Measurements from ENCODE around the gene NSUN3.
"Not testable (repeated sequence)": the region's sequence is repeated elsewhere in the genome, so short reads cannot be mapped to it uniquely, and the experiment has no call there.

Gene NSUN3

DNA sequence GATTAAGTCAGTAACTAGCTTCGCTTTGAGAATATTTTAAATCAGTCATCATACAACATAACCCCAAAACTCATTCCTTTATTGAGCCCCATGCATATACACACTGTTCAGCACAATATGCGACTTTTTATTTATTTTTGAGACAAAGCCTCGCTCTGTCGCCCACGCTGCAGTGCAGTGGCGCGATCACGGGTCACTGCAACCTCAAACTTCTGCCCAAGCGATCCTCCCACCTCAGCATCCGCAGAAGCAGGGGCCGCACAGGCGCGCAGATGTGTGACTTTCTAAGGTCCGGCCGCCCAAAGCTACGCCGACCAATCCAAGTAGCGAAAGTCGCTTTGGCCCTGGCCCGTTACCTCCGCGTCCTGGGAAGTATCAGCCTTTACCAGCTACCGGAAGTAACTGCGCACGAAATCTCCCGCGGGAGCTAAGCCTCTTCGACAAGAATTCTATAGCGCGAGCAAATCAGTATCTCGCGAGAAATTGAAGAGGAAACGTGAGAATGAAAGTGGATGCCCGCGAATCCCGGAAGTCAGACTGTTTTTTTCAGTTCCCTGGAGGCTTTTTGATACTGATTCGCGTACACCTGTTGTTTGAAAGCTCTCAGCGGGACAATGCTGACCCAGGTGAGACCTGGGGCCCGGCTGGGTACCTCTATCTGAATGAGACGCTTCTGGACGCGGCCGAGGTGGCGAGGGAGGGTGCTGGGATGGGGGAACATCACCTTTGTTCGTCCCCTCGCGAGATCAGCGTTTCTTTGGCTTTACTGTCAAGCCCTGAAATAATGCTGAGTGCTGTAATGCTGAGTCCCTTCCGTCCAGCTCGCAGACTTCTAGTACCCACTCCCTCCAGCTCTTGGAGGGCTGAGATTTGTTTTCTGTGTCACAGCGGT, at the start of gene NSUN3, which contains the start of gene DHFR2:
TSS of gene NSUN3 (plus strand) at position 549 of the 892 bp plus-strand sequence. CDS start at position 615, 66 bp downstream.
TSS of gene DHFR2 (minus strand) at position 404 of the 892 bp plus-strand sequence. CDS start 1,405 bp downstream, outside the sequence.
- peak; percentile 99 for DNase-seq

GRCh38 chr3:94015025-94015424, 47.8 kb upstream of the NSUN3 start:
- DNase-seq: no peak

DNA sequence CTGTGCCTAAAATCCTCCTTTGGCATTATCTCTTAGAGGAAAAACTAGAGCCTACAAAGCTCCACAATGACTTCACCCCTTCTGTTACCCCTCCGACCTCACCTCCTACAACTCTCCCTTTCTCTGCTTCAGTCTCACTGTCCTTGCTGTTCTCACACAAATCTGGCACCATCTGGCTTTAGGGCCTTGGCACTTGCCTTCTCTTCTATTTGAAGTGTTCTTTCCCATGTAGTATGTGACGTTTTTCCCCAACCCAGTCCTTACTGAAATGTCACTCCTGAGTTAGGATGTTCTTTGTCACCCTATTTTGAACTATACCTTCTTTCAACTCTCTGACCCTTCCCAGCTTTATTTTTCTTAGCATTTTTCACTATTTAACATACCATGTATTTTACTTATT, 43.2 kb upstream of the NSUN3 start:
- DNase-seq: no peak

- DNase-seq: no peak
Observed at GRCh38 chr3:94020293-94020692, 42.6 kb upstream of the NSUN3 start.

DNA sequence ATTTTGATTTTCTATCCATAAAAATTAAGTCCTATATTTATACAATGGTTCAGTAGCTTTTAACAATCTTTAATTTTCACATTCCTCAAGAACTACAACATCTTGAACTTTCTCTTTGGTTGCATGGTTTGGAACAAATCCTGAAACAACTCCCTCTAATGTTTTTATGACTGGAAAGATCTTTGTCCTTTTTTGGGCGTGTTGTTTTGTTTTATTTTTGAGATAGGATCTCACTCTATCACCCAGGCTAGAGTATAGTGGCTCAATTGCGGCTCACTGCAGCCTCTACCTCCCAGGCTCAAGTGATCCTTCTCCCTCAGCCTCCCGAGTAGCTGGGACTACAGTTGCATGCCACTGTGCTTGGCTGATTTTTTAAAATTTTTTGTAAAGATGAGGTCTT, 38.5 kb upstream of the NSUN3 start:
- DNase-seq: no peak

DNA sequence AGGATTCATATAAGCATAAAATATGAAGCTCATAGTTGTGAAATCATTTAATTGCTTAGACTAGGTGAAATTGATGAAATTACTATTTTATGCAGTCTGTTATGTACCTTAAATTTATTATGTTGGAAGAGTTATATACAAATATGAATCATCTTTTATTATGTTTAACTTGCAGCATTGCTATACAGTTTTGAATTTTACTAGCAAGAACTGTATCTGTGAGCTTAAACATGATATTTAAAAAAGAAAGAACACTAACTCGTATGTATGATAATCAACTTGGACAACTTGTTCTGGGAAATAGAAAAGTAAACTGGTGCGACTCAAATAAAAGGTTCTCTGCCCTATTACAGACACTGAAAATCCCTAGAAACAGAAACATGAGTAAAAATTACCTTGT, 36.2 kb upstream of the NSUN3 start:
- DNase-seq: no peak

GRCh38 chr3:94028093-94028837, 34.6 kb upstream of the NSUN3 start, which contains the start of gene STX19:
TSS of gene STX19 (minus strand) at chr3:94028597. CDS start at chr3:94015269, 13,328 bp downstream.
- DNase-seq: no peak

DNA sequence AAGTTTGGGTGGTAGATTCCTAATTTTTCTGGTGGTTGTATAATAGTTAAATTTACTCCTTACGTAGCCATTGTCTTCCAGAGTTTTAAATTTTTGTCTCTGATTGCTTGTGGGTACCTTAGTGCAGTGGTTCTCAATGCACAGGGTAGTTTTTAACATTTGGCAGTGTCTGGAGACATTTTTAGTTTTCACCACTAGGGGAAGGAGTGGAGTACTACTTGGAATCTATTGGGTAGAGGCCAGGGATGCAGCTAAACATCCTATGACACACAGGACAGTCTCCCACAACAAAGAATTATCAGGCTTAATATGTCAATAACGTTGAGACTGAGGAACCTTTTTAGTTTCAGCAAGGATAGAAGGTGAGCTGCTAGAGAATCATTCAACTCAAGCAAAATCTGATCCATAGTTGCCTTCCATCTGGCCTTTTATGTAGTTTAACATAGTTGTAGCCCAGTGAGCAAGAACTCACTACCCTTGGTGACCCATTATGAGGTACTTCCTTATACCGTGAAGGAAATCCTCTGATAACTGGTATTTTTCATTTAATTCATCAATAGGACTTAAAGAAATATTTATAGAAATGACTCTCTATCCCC, 25.9 kb upstream of the NSUN3 start:
- DNase-seq: no peak

- DNase-seq: no peak
Observed at GRCh38 chr3:94043285-94043684, 19.6 kb upstream of the NSUN3 start.

GRCh38 chr3:94044100-94044936, 18.5 kb upstream of the NSUN3 start:
- DNase-seq: not testable (repeated sequence)

DNA sequence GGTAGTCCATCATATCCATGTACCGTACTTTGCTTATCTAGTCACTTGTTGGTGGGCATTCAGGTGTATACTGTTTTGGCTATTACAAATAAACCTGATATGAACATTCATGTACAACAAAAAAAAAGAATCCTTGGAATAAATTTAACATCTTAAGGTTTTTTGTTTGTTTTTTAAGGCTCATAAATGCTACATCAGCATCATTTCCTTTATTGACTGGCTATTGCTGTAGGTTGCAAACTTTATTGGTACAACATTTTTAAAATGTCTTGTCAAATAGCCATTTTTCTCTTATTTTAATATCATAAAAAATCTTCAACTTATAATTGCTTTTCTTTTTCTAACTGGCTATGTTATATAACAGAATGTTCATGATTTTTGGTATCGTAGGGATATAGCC, 16.3 kb upstream of the NSUN3 start:
- no peak for DNase-seq

GRCh38 chr3:94049267-94049666, 13.6 kb upstream of the NSUN3 start:
- DNase-seq: no peak

DNA sequence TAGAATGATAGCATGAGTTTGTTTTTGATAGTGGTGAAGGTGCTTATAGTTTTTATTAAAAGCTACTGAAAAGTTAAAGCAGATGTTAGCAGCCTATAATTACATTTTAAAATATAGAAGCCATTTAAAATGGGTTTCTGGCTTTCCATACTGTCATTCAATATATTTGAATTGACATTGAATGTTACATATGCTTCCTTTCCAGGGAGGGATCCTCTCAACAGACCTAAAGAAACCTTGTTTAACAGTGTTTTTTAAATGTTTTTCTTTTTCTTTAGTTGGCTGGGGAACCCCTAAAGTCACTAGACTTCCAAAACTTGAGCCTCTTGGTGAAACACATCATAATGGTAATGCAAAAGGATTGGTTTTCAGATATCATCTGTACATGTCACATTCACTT, 12.3 kb upstream of the NSUN3 start:
- DNase-seq: no peak

DNA sequence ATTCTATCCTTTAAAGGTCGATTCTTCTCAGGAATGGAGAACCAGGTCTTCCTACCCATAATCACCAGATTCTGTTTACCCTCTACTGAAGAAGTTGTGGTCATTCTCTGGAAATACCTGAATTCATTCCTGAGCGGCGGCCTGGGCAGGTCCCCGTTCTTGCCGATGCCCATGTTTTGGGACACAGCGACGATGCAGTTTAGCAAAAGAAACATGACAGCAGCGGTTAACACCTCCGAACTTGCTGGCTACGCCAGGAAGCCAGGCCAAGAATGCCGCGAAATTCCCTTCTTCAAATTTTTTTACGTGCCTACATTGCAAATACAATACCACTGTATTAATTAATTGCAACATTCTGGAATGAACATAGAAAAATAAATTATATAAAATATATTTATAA, 1.6 kb upstream of the NSUN3 start:
- DNase-seq: no peak

DNA sequence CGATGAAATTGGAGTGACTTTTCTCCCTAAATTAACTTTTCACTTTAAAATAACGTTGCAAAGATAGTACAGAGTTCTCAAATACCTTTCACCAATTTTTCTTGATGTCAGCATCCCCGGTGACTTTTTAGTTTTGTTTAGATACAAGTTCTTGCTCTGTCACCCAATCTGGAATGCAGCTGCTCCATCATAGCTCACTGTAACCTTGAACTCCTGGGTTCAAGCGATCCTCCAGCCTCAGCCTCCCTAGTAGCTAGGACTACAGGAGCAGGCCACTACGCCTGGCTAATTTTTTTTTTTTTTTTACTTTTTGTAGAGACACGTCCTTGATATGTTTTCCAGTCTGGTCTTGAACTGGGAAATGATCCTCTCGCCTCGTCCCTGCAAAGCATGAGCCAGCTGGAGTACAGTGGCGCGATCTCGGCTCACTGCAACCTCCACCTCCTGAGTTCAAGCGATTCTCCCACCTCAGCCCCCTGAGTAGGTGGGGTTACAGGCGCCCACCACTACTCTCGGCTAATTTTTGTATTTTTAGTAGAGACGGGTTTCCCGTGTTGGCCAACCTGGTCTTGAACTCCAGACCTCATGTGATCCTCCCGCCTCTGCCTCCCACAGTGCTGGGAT, 747 bp downstream of the NSUN3 start:
- DNase-seq: peak; percentile 45

DNA sequence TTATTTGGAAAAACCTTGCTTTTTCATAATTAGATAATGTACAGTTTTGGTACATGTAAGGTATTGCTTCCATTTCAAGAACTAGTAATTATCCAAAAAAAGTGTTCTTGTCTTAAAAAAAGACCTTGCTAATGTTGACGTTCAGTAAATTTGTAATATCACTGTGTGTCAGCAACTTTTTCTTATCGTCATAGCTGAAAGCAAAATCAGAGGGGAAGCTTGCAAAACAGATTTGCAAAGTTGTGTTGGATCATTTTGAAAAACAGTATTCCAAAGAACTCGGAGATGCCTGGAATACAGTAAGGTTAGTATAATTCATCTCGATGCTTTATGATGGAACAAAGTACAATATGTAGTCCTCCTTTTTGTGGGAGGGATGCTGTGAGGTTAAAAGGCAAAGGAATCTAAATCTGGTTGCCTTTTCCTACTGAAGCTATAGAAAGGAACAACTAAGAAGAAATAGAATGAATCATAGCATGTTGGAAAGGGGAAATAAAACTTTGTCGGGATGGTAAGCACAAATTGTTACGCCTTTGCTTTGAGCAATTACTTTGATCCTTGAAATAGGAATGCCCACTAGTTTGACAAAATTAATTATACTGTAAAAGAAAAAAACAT, 1.5 kb downstream of the NSUN3 start:
- DNase-seq: no peak

GRCh38 chr3:94065122-94065521, 2.3 kb downstream of the NSUN3 start:
- no peak for DNase-seq

DNA sequence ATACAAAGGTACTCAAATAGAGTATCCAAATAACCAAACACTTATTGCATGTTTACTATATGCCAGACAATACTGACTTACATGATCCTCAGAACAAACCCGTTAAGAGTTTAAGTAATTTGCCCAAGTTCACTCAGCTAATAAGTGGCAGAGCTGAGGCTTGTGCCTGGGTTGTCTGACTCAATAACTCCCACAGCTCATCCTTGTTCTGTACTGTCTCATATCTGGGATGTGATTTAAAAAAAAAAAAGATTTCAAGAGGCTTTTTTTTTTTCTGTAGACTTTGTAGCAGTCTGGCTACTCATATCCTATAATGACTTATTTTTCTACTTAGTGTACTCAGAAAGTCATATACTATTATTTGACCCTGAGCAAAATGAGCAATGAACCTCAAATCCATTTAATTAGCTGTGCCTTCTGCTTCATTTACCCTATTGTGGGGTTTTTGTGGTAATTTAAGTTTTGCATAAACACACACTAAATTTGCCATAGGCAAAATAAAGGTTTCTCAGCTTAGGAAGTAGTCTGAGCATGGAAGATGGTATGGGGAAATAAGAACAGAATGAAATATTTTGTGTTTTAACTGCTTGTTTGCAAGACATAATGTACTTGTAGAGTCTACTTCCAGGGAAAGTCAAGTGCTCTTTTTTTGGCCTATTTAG, 3.1 kb downstream of the NSUN3 start:
- DNase-seq: no peak

GRCh38 chr3:94066506-94067500, 3.9 kb downstream of the NSUN3 start:
- DNase-seq: no peak

All from DMS79 treated with DMSO at 0.1 percent for 48 hours (cell line).